ENCODE measurements around the gene LKAAEAR1. TPM values are rescaled to one million over a fixed set of nuclear protein-coding genes. Genes with fewer than 3 reads are reported as not detected.

LKAAEAR1 gene
- total RNA-seq, 2 donors from 2014 or later, result not detected

DNA sequence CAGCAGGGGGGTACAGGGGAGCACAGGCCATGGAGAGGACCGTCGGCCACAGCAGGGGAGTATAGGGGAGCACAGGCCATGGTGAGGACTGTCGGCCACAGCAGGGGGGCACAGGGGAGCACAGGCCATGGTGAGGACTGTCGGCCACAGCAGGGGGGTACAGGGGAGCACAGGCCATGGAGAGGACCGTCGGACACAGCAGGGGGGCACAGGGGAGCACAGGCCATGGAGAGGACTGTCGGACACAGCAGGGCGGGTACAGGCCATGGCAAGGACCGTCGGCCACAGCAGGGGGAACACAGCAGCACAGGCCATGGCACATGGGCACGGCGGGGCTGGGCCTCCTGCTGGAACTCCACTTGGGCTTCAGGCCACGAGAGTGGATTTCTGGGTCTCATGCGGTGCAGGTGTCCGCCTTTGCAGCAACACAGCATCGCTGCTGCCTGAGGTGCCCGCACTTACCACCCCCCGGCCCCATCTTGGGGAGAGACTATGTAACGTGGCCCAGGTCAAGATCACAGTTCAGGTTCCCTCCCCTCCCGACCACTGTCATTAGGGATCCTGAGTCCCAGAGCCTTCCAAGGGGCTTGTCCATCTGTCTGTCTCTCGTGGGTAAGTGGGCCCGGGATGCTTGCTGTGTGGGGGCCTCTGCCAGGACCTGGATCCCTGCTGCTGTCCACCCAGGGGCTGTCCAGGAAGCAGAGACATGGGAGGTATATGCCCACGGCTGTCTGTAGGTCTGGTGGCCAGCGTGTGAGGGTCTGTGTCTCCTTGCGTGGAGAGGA is 20.7 kb upstream of the LKAAEAR1 start:
- WGBS, 2 experiments (ENCODE audit: insufficient coverage in 1 of 2, insufficient read length in 1 of 2), result 89 to 94% methylated on average over 13 to 25 of the region's 25 CpGs
- DNase-seq, result peak; percentile 28
- H3K9me3 Mint-ChIP-seq, result no peaks in the 10 kb centered on the region

DNA sequence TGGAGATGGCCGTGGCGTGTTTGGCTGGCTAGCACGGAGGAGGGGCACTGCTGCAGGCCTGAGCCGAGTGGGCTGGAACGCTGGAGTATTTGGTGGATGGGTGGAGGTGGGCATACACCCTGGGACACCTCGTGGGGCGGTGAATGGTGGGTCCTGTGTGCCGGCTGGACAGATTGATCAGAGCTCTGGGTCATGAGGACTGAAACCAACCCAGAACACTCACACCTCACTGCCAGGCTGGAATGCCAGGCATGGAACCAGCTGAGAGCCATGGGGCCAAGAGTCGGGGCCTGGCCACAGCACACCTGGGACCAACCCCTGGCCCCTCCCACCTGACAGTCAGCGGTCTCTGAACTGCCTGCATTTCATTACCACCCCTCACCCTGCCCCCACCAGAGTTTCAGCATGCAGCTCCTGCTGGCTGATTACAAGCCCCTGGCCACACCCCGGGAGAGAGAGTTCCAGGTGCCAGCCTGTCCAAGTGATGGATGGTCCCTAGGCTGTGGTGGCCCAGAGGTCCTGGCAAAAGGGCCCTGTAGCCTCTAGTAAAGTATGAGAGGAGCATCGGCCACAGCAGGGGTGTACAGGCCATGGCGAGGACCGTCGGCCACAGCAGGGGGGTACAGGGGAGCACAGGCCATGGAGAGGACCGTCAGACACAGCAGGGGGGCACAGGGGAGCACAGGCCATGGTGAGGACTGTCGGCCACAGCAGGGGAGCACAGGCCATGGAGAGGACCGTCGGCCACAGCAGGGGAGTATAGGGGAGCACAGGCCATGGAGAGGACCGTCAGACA is 19.9 kb upstream of the LKAAEAR1 start:
- H3K27me3 ChIP-seq (ENCODE audit: control insufficient read depth, insufficient read depth, low read length, poor library complexity, severe bottlenecking), result peaks cover 33% of the 10 kb centered on the region
- Mint-ChIP-seq H3K4me1 (no peaks in the 10 kb centered on the region), H3K36me3 (ENCODE audit: low read depth) (no peaks in the 10 kb centered on the region), H3K9me3 (no peaks in the 10 kb centered on the region), H3K27me3 (ENCODE audit: insufficient read depth) (peaks cover 28% of the 10 kb centered on the region), H3K27ac (no peak overlapping the region), H3K4me3 (no peak overlapping the region)
- no peaks in the 10 kb centered on the region for H3K4me1 ChIP-seq (ENCODE audit: control insufficient read depth, insufficient read depth, low read length)
- H3K27ac ChIP-seq (ENCODE audit: low read depth, low read length), result no peak overlapping the region
- 78 to 86% methylated on average over 10 to 20 of the region's 20 CpGs for WGBS, 2 experiments (ENCODE audit: insufficient coverage in 1 of 2, insufficient read length in 1 of 2)
- H3K4me3 ChIP-seq (ENCODE audit: low read length), result no peak overlapping the region
- no peaks in the 10 kb centered on the region for H3K9me3 ChIP-seq (ENCODE audit: control insufficient read depth, low read length)
- TF ChIP-seq, protein P1, sequence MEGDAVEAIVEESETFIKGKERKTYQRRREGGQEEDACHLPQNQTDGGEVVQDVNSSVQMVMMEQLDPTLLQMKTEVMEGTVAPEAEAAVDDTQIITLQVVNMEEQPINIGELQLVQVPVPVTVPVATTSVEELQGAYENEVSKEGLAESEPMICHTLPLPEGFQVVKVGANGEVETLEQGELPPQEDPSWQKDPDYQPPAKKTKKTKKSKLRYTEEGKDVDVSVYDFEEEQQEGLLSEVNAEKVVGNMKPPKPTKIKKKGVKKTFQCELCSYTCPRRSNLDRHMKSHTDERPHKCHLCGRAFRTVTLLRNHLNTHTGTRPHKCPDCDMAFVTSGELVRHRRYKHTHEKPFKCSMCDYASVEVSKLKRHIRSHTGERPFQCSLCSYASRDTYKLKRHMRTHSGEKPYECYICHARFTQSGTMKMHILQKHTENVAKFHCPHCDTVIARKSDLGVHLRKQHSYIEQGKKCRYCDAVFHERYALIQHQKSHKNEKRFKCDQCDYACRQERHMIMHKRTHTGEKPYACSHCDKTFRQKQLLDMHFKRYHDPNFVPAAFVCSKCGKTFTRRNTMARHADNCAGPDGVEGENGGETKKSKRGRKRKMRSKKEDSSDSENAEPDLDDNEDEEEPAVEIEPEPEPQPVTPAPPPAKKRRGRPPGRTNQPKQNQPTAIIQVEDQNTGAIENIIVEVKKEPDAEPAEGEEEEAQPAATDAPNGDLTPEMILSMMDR (conservative IDR thresholded peaks at IDR 0.05), result no peak
- no peaks in the 10 kb centered on the region for H3K36me3 ChIP-seq (ENCODE audit: control insufficient read depth, insufficient read depth, low read length)
- peak; percentile 71 for DNase-seq
- no peak overlapping the region for H3K9ac ChIP-seq (ENCODE audit: extremely low read depth, low read length, poor library complexity, severe bottlenecking)

More for the DNA sequence above, 20.7 kb upstream of the LKAAEAR1 start:
- no peak overlapping the region for H3K27ac ChIP-seq (ENCODE audit: low read depth, low read length)
- no peak overlapping the region for H3K4me3 ChIP-seq (ENCODE audit: low read length)
- Mint-ChIP-seq H3K4me1 (no peaks in the 10 kb centered on the region), H3K27ac (no peak overlapping the region), H3K36me3 (ENCODE audit: low read depth) (no peaks in the 10 kb centered on the region), H3K4me3 (no peak overlapping the region), H3K27me3 (ENCODE audit: insufficient read depth) (peaks cover 28% of the 10 kb centered on the region)
- H3K36me3 ChIP-seq (ENCODE audit: control insufficient read depth, insufficient read depth, low read length), result no peaks in the 10 kb centered on the region
- TF ChIP-seq, protein P1 (conservative IDR thresholded peaks at IDR 0.05), result no peak
- no peak overlapping the region for H3K9ac ChIP-seq (ENCODE audit: extremely low read depth, low read length, poor library complexity, severe bottlenecking)
- H3K27me3 ChIP-seq (ENCODE audit: control insufficient read depth, insufficient read depth, low read length, poor library complexity, severe bottlenecking), result peaks cover 33% of the 10 kb centered on the region
- no peaks in the 10 kb centered on the region for H3K9me3 ChIP-seq (ENCODE audit: control insufficient read depth, low read length)
- H3K4me1 ChIP-seq (ENCODE audit: control insufficient read depth, insufficient read depth, low read length), result no peaks in the 10 kb centered on the region

DNA sequence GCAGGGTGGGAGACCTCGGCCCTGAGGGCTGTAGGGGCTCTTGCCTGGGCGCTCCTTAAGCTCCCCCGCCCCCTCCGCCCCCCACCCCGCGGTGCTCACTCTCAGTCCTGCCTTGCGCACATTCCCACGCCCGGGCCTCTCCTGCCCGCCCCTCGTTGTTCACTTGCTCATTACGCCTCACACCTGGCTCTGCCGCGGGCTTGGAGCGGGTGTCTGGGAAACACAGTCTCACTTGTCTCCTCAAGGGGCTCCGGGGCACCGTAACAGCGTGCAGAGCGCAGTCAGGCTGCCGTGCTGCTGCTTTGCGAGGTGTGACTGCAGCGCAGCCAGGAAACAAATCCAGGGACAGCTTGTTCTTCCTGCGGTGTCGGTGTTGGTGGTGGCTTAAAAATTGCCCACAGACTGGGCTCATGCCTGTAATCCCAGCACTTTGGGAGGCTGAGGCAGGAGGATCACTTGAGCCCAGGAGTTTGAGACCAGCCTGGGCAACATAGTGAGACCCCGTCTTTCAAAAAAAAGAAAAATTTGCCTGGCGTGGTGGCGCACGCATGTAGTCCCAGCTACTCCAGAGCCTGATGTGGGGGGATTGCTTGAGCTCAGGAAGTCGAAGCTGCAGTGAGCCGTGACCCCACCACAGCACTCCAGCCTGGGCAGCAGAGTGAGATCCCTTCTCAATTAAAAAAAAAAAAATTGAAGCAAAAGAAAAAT is 18.6 kb upstream of the LKAAEAR1 start:
- DNase-seq, result peak; percentile 84
- TF ChIP-seq, protein P1 (conservative IDR thresholded peaks at IDR 0.05), result no peak
- peaks cover 28% of the 10 kb centered on the region for H3K27me3 Mint-ChIP-seq (ENCODE audit: insufficient read depth)

More for the DNA sequence above, 18.6 kb upstream of the LKAAEAR1 start:
- Histone ChIP-seq H3K4me3 (ENCODE audit: low read length) (peak overlapping the region; percentile 77), H3K9ac (ENCODE audit: extremely low read depth, low read length, poor library complexity, severe bottlenecking) (peak overlapping the region; percentile 20), H3K9me3 (ENCODE audit: control insufficient read depth, low read length) (no peaks in the 10 kb centered on the region), H3K36me3 (ENCODE audit: control insufficient read depth, insufficient read depth, low read length) (no peaks in the 10 kb centered on the region), H3K27me3 (ENCODE audit: control insufficient read depth, insufficient read depth, low read length, poor library complexity, severe bottlenecking) (peaks cover 33% of the 10 kb centered on the region), H3K4me1 (ENCODE audit: control insufficient read depth, insufficient read depth, low read length) (no peaks in the 10 kb centered on the region), H3K27ac (ENCODE audit: low read depth, low read length) (no peak overlapping the region)
- WGBS, 2 experiments (ENCODE audit: insufficient coverage in 1 of 2, insufficient read length in 1 of 2), result 40 to 45% methylated on average over 18 to 27 of the region's 30 CpGs
- Mint-ChIP-seq H3K36me3 (ENCODE audit: low read depth) (no peaks in the 10 kb centered on the region), H3K4me1 (no peaks in the 10 kb centered on the region), H3K4me3 (peak overlapping the region; percentile 63), H3K9me3 (no peaks in the 10 kb centered on the region), H3K27ac (no peak overlapping the region)
